Upper lobe of left lung (tissue), 6 donors: Measurements from ENCODE around the gene PTPRO. TPM values are rescaled to one million over a fixed set of nuclear protein-coding genes. Genes with fewer than 3 reads are reported as not detected.

Experiments used
- ATAC-seq, 2 donors: fragments of 200-7000 bp; cut with Tn5 transposase; one replicate each; pipeline ENCODE4 v1.9.1; 2022; ENCODE audit warnings: mild to moderate bottlenecking in 2 of 2, moderate library complexity in 2 of 2; ENCODE audit not compliant: low FRiP score in 2 of 2
- DNase-seq, 2 donors: peaks; one replicate each; pipeline ENCODE4 v3.0.0-alpha.2; 2019 to 2020
- H3K27ac ChIP-seq, 4 donors: fragments of 200-600 bp; sonication (generic); one replicate each; pipeline ENCODE4 v1.5.1; 2016 to 2019
- H3K27me3 ChIP-seq, 4 donors: fragments of 200-600 bp; sonication (generic); one replicate each; pipeline ENCODE4 v1.5.1; 2017 to 2019
- H3K36me3 ChIP-seq, 4 donors: fragments of 200-600 bp; sonication (generic); one replicate each; pipeline ENCODE4 v1.5.1; 2016 to 2019
- H3K4me1 ChIP-seq, 4 donors: fragments of 200-600 bp; sonication (generic); one replicate each; pipeline ENCODE4 v1.5.1; 2018 to 2019
- H3K4me3 ChIP-seq, 4 donors: fragments of 200-600 bp; sonication (generic); one replicate each; pipeline ENCODE4 v1.5.1; 2017 to 2019; ENCODE audit warnings: mild to moderate bottlenecking in 2 of 4, moderate library complexity in 1 of 4
- H3K9me3 ChIP-seq, 4 donors: fragments of 200-600 bp; sonication (generic); one replicate each; pipeline ENCODE4 v1.5.1; 2018 to 2019
- CTCF ChIP-seq, 6 experiments: fragments of 450-650 bp in 4 of 6; fragments of 200-600 bp in 2 of 6; sonication (generic) in 2 of 6; IDR thresholded peaks; one replicate each; pipeline ENCODE4 v1.5.1; 2016 to 2019; ENCODE audit warnings: antibody characterized with exemption in 6 of 6
- EP300 ChIP-seq, 4 donors: sonication (generic); formaldehyde crosslinking; IDR thresholded peaks; one replicate each; pipeline ENCODE4 v1.5.1; 2017; ENCODE audit warnings: antibody characterized with exemption in 4 of 4, control low read depth in 2 of 4
- POLR2A ChIP-seq, 4 donors: fragments of 450-650 bp; IDR thresholded peaks; one replicate each; pipeline ENCODE4 v1.5.1; 2016 to 2017; ENCODE audit warnings: antibody characterized with exemption in 4 of 4, mild to moderate bottlenecking in 2 of 4
- POLR2AphosphoS5 ChIP-seq, 2 donors: sonication (generic); formaldehyde crosslinking; IDR thresholded peaks; one replicate each; pipeline ENCODE4 v1.5.1; 2017; ENCODE audit warnings: antibody characterized with exemption in 2 of 2
- WGBS, 2 donors: methylation state at CpG; one replicate each; pipeline ENCODE4 v1.1.5; 2017 to 2018; 5-methylcytosine and 5-hydroxymethylcytosine counted together
- total RNA-seq, 6 donors: library from RNA; depleted of rRNA in 4 of 6; stranded (reverse); fragments of >200 nt in 4 of 6; gene quantifications; one replicate each; pipeline versions ENCODE4 v1.1.0 to v1.2.1, GENCODE V29; 2016 to 2021
- donor health status: DM: no; HTN: no; CAD: no; lungs with moderate emphysema.
- donor health status: DM: no; HTN: yes; CAD: no; lungs with severe emphysema.

PTPRO gene
- total RNA-seq, 6 donors from 2014 or later, result 3.6 to 19.0 (median 8.4) TPM

- TF ChIP-seq EP300 (IDR thresholded peaks at IDR 0.05) (no peak), POLR2A (IDR thresholded peaks at IDR 0.05) (no peak), POLR2AphosphoS5 (IDR thresholded peaks at IDR 0.05) (no peak), CTCF (IDR thresholded peaks at IDR 0.05) (no peak)
- WGBS, 2 donors, result 92 to 100% methylated on average over 2 of the region's 2 CpGs
Observed at GRCh38 chr12:15528666-15529065, 206.4 kb downstream of the PTPRO start.

GRCh38 chr12:15530361-15530760 lies 208.1 kb downstream of the PTPRO start:
- 88 to 95% methylated on average over 1 of the region's 1 CpG for WGBS, 2 donors
- no peak overlapping the region for H3K4me3 ChIP-seq
- no peak overlapping the region for H3K27ac ChIP-seq
- ATAC-seq (no peak), DNase-seq (no peak)
- H3K9me3 ChIP-seq, result peaks cover 0 to 5% (median 0%) of the 10 kb centered on the region in 4 donors
- peaks cover 0 to 5% (median 1%) of the 10 kb centered on the region in 4 donors for H3K4me1 ChIP-seq
- TF ChIP-seq CTCF (IDR thresholded peaks at IDR 0.05) (no peak), POLR2A (IDR thresholded peaks at IDR 0.05) (no peak), EP300 (IDR thresholded peaks at IDR 0.05) (no peak), POLR2AphosphoS5 (IDR thresholded peaks at IDR 0.05) (no peak)
- H3K36me3 ChIP-seq, result no peaks in the 10 kb centered on the region
- no peaks in the 10 kb centered on the region for H3K27me3 ChIP-seq

More at GRCh38 chr12:15528666-15529065, 206.4 kb downstream of the PTPRO start:
- Histone ChIP-seq H3K27ac (no peak overlapping the region), H3K9me3 (peaks cover 0 to 5% (median 0%) of the 10 kb centered on the region in 4 donors), H3K27me3 (no peaks in the 10 kb centered on the region), H3K4me1 (no peaks in the 10 kb centered on the region), H3K36me3 (no peaks in the 10 kb centered on the region), H3K4me3 (no peak overlapping the region)
- no peak for ATAC-seq
- DNase-seq, result no peak

GRCh38 chr12:15532364-15532977 lies 210.2 kb downstream of the PTPRO start:
- TF ChIP-seq EP300 (IDR thresholded peaks at IDR 0.05), result no peak
- TF ChIP-seq CTCF (IDR thresholded peaks at IDR 0.05), result peak; percentile 10 to 52 (median 36)
- H3K4me3 ChIP-seq, result no peak overlapping the region
- no peaks in the 10 kb centered on the region for H3K36me3 ChIP-seq
- 37 to 43% methylated on average over 3 of the region's 3 CpGs for WGBS, 2 donors
- DNase-seq, result peak in 1 of 2 donors; percentile 28
- H3K9me3 ChIP-seq, result peaks cover 0 to 5% (median 0%) of the 10 kb centered on the region in 4 donors
- H3K27ac ChIP-seq, result no peak overlapping the region
- H3K4me1 ChIP-seq, result peaks cover 0 to 5% (median 1%) of the 10 kb centered on the region in 4 donors
- H3K27me3 ChIP-seq, result no peaks in the 10 kb centered on the region
- peak in 1 of 2 donors; percentile 79 for ATAC-seq

GRCh38 chr12:15534322-15534721 lies 212.0 kb downstream of the PTPRO start:
- Histone ChIP-seq H3K27me3 (no peaks in the 10 kb centered on the region), H3K4me1 (peaks cover 0 to 5% (median 1%) of the 10 kb centered on the region in 4 donors), H3K4me3 (no peak overlapping the region), H3K36me3 (no peaks in the 10 kb centered on the region), H3K27ac (peak overlapping the region; percentile 3 to 58 (median 34)), H3K9me3 (no peaks in the 10 kb centered on the region)
- ATAC-seq, result peak in 1 of 2 donors; percentile 69
- TF ChIP-seq EP300 (IDR thresholded peaks at IDR 0.05), result no peak
- TF ChIP-seq CTCF (IDR thresholded peaks at IDR 0.05), result no peak
- no peak for TF ChIP-seq POLR2A (IDR thresholded peaks at IDR 0.05)
- TF ChIP-seq POLR2AphosphoS5 (IDR thresholded peaks at IDR 0.05), result no peak
- 59 to 66% methylated on average over 3 of the region's 3 CpGs for WGBS, 2 donors
- peak in 1 of 2 donors; percentile 21 for DNase-seq

- WGBS, 2 donors, result 74 to 76% methylated on average over 5 of the region's 5 CpGs
- TF ChIP-seq CTCF (IDR thresholded peaks at IDR 0.05), result no peak
- no peak for TF ChIP-seq POLR2A (IDR thresholded peaks at IDR 0.05)
- TF ChIP-seq POLR2AphosphoS5 (IDR thresholded peaks at IDR 0.05), result peak in 1 of 2 donors; percentile 19
- no peak for TF ChIP-seq EP300 (IDR thresholded peaks at IDR 0.05)
- ATAC-seq, result peak in 1 of 2 donors; percentile 72
Observed at GRCh38 chr12:15534874-15535273, 212.6 kb downstream of the PTPRO start.

More at GRCh38 chr12:15534874-15535273, 212.6 kb downstream of the PTPRO start:
- Histone ChIP-seq H3K27me3 (no peaks in the 10 kb centered on the region), H3K4me1 (peaks cover 0 to 5% (median 1%) of the 10 kb centered on the region in 4 donors), H3K9me3 (no peaks in the 10 kb centered on the region), H3K36me3 (no peaks in the 10 kb centered on the region), H3K4me3 (no peak overlapping the region), H3K27ac (peak overlapping the region in 3 of 4 donors; percentile 3 to 58 (median 46))
- DNase-seq, result peak in 1 of 2 donors; percentile 43
